Activated B cell treated with CpG ODN at 0.5 μM for 24 hours (primary cell): ENCODE measurements around the gene FAM240A. TPM values are rescaled to one million over a fixed set of nuclear protein-coding genes. Genes with fewer than 3 reads are reported as not detected.

Experiments
- ATAC-seq: fragments of 200-7000 bp; cut with Tn5 transposase; one replicate; pipeline ENCODE4 v1.10.0; 2021; ENCODE audit warnings: low read depth, mild to moderate bottlenecking, moderate library complexity
- CTCF ChIA-PET: fragments of 350-600 bp; sonication (Branson Sonifier 250); formaldehyde crosslinking; loops from one replicate; lab custom pipeline; 2021; ENCODE audit warnings: antibody characterized with exemption; lab: Charles Lee
- POLR2A ChIA-PET: fragments of 350-600 bp; sonication (Branson Sonifier 250); formaldehyde crosslinking; loops from one replicate; lab custom pipeline; 2021; ENCODE audit warnings: antibody characterized with exemption; lab: Charles Lee
- DNase-seq: peaks from one replicate; pipeline ENCODE4 v3.0.0; 2022
- H3K27ac Mint-ChIP-seq: one replicate; pipeline ENCODE4 v1.8.0; 2020; ENCODE audit warnings: mixed read lengths
- H3K27me3 Mint-ChIP-seq: one replicate; pipeline ENCODE4 v1.8.0; 2021; ENCODE audit warnings: mixed read lengths
- H3K36me3 Mint-ChIP-seq: one replicate; pipeline ENCODE4 v1.8.0; 2021; ENCODE audit warnings: low read depth, mixed read lengths
- H3K4me1 Mint-ChIP-seq: one replicate; pipeline ENCODE4 v1.8.0; 2021; ENCODE audit warnings: mixed read lengths
- H3K4me3 Mint-ChIP-seq: one replicate; pipeline ENCODE4 v1.8.0; 2020; ENCODE audit warnings: mild to moderate bottlenecking, mixed read lengths
- H3K9me3 Mint-ChIP-seq: one replicate; pipeline ENCODE4 v1.8.0; 2020; ENCODE audit warnings: mixed read lengths
- CTCF ChIP-seq: fragments of 200-600 bp; IDR thresholded peaks from one replicate; pipeline ENCODE4 v1.8.0; 2022; ENCODE audit warnings: antibody characterized with exemption, mild to moderate bottlenecking
- intact Hi-C: fragments of 100-400 bp; cut with micrococcal nuclease; formaldehyde crosslinking; loops from one replicate; pipeline ENCODE4 v1.15.1; 2024
- total RNA-seq: library from RNA; stranded (reverse); gene quantifications from 2 replicates; pipeline ENCODE4 v1.2.3, GENCODE V29; 2022

Gene FAM240A
- total RNA-seq, 1 donor from 2014 or later, result not detected

GRCh38 chr3:46595819-46596314 lies 16.5 kb upstream of the FAM240A start:
- intact Hi-C loops, result no loop called here
- no peaks in the 10 kb centered on the region for H3K9me3 Mint-ChIP-seq
- CTCF ChIA-PET, result interaction anchor here (1.2 kb wide), 1 partner anchor 107 kb away, joined by 3 read pairs; no protein-coding TSS in a partner anchor

DNA sequence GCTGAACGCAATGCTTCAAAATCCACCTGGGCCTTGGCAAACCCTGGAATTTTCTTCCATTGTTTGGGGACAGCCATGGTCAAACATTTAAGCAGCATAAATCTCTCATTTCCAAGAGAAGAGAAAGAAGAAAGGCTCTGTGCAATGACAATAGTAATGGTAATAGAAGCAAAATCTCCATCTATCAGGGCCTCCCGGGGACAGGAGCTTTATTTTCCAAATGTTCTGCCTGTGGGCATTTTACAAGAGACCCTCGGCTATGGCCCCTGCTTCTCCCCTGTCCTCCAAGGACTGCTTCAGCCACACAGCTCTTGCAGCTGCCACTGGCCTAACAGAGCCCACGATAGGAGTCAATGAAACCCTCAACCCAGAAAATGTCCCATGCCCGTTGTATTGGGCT lies 12.7 kb upstream of the FAM240A start:
- ChIA-PET POLR2A (no interaction called here), CTCF (no interaction called here)
- Mint-ChIP-seq H3K4me1 (no peaks in the 10 kb centered on the region), H3K9me3 (no peaks in the 10 kb centered on the region), H3K27me3 (no peaks in the 10 kb centered on the region), H3K36me3 (no peaks in the 10 kb centered on the region), H3K27ac (no peak overlapping the region), H3K4me3 (no peak overlapping the region)
- ATAC-seq (no peak), DNase-seq (no peak)
- intact Hi-C loops, result no loop called here
- TF ChIP-seq CTCF, result no peak

More at GRCh38 chr3:46595819-46596314, 16.5 kb upstream of the FAM240A start:
- no peaks in the 10 kb centered on the region for H3K36me3 Mint-ChIP-seq
- DNase-seq (no peak), ATAC-seq (no peak)
- no peak overlapping the region for H3K4me3 Mint-ChIP-seq
- no peaks in the 10 kb centered on the region for H3K27me3 Mint-ChIP-seq
- no peaks in the 10 kb centered on the region for H3K4me1 Mint-ChIP-seq
- H3K27ac Mint-ChIP-seq, result no peak overlapping the region
- TF ChIP-seq CTCF, result no peak
- POLR2A ChIA-PET, result no interaction called here

- intact Hi-C loops, result no loop called here
- H3K36me3 Mint-ChIP-seq, result no peaks in the 10 kb centered on the region
- ChIA-PET POLR2A (no interaction called here), CTCF (no interaction called here)
- no peak overlapping the region for H3K4me3 Mint-ChIP-seq
- DNase-seq (no peak), ATAC-seq (no peak)
- H3K27ac Mint-ChIP-seq, result no peak overlapping the region
- no peak for TF ChIP-seq CTCF
- no peaks in the 10 kb centered on the region for H3K9me3 Mint-ChIP-seq
- no peaks in the 10 kb centered on the region for H3K27me3 Mint-ChIP-seq
- H3K4me1 Mint-ChIP-seq, result no peaks in the 10 kb centered on the region
Observed at GRCh38 chr3:46603446-46604046, 8.8 kb upstream of the FAM240A start.

DNA sequence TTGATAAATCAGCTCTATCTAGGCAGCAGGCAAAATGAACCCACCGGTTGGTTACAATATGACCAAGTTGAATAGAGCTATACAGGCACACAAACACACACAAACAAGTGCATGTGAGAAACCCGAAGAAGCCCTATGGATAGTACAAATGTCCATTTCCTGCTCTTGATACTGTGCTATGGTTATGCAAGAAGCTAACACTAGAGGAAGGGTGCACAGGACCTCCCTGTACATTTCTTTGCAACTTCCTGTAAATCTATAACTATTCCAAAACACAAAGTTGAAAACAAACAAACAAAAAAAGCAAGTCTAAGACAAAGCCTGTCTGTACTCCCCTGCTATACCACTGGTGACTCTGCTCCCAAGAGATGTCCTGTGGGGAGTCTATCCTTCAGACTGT lies 8.2 kb upstream of the FAM240A start:
- Mint-ChIP-seq H3K4me1 (no peaks in the 10 kb centered on the region), H3K27me3 (no peaks in the 10 kb centered on the region), H3K36me3 (no peaks in the 10 kb centered on the region), H3K27ac (no peak overlapping the region), H3K9me3 (no peaks in the 10 kb centered on the region), H3K4me3 (no peak overlapping the region)
- no peak for TF ChIP-seq CTCF
- CTCF ChIA-PET, result interaction anchor here (1.2 kb wide), 1 partner anchor 26 kb away, joined by 3 read pairs; no protein-coding TSS in a partner anchor
- ATAC-seq (no peak), DNase-seq (no peak)
- intact Hi-C loops, result no loop called here
- POLR2A ChIA-PET, result no interaction called here

DNA sequence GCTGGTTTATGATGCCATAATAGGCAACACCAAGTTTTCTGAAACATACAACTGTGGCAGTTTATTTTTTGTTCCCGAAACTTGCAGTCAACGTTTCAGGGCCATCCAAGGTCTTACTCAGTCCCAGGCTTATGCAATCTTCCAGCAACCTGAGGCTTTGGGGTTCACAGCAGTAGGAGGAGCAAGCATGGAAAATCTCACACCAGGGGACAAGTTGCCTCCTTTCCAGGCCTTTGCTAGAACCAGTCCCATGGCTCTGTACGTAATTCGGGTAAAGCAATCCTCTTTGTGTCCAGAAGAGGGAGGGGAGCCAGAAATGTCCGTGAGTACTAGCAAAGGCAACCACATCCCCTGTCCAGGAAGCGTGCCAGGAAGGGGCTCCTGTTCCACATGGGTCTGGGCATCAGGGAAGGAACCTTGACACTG lies 4.7 kb upstream of the FAM240A start:
- H3K36me3 Mint-ChIP-seq, result no peaks in the 10 kb centered on the region
- DNase-seq (no peak), ATAC-seq (no peak)
- no peak overlapping the region for H3K4me3 Mint-ChIP-seq
- H3K9me3 Mint-ChIP-seq, result no peaks in the 10 kb centered on the region
- ChIA-PET CTCF (no interaction called here), POLR2A (no interaction called here)
- H3K4me1 Mint-ChIP-seq, result no peaks in the 10 kb centered on the region
- H3K27ac Mint-ChIP-seq, result no peak overlapping the region
- intact Hi-C loops, result no loop called here
- no peak for TF ChIP-seq CTCF
- H3K27me3 Mint-ChIP-seq, result peaks cover 3% of the 10 kb centered on the region
